ENCODE measurements around the gene CRHR2.

Gene CRHR2

GRCh38 chr7:30717181-30717580, 34.9 kb upstream of the CRHR2 start:
- no peak for DNase-seq (ENCODE audit: low read depth)
- no peak overlapping the region for H3K4me3 ChIP-seq (ENCODE audit: low read length)
- TF ChIP-seq CTCF (conservative IDR thresholded peaks at IDR 0.05; ENCODE audit: low read depth, low read length): no peak

- no peak for DNase-seq (ENCODE audit: low read depth)
- H3K4me3 ChIP-seq (ENCODE audit: low read length): no peak overlapping the region
- TF ChIP-seq CTCF (conservative IDR thresholded peaks at IDR 0.05; ENCODE audit: low read depth, low read length): no peak
Measured at GRCh38 chr7:30714129-30714528, 31.9 kb upstream of the CRHR2 start.

GRCh38 chr7:30713392-30713791, 31.1 kb upstream of the CRHR2 start:
- no peak overlapping the region for H3K4me3 ChIP-seq (ENCODE audit: low read length)
- TF ChIP-seq CTCF (conservative IDR thresholded peaks at IDR 0.05; ENCODE audit: low read depth, low read length): no peak
- DNase-seq (ENCODE audit: low read depth): no peak

GRCh38 chr7:30710669-30711068, 28.4 kb upstream of the CRHR2 start:
- H3K4me3 ChIP-seq (ENCODE audit: low read length): no peak overlapping the region
- no peak for DNase-seq (ENCODE audit: low read depth)

GRCh38 chr7:30709549-30709948, 27.3 kb upstream of the CRHR2 start:
- no peak for DNase-seq (ENCODE audit: low read depth)
- no peak for TF ChIP-seq CTCF (conservative IDR thresholded peaks at IDR 0.05; ENCODE audit: low read depth, low read length)
- no peak overlapping the region for H3K4me3 ChIP-seq (ENCODE audit: low read length)

More at GRCh38 chr7:30710669-30711068, 28.4 kb upstream of the CRHR2 start:
- TF ChIP-seq CTCF (conservative IDR thresholded peaks at IDR 0.05; ENCODE audit: low read depth, low read length): no peak

GRCh38 chr7:30708983-30709382, 26.7 kb upstream of the CRHR2 start:
- H3K4me3 ChIP-seq (ENCODE audit: low read length): no peak overlapping the region
- DNase-seq (ENCODE audit: low read depth): no peak
- no peak for TF ChIP-seq CTCF (conservative IDR thresholded peaks at IDR 0.05; ENCODE audit: low read depth, low read length)

GRCh38 chr7:30708412-30708811, 26.2 kb upstream of the CRHR2 start:
- no peak for DNase-seq (ENCODE audit: low read depth)
- H3K4me3 ChIP-seq (ENCODE audit: low read length): no peak overlapping the region
- TF ChIP-seq CTCF (conservative IDR thresholded peaks at IDR 0.05; ENCODE audit: low read depth, low read length): no peak

All from retinal pigment epithelial cell (primary cell).